M059J (cell line): Measurements from ENCODE around the gene CRACDL. TPM values are rescaled to one million over a fixed set of nuclear protein-coding genes. Genes with fewer than 3 reads are reported as not detected.

ENCODE experiments used
- DNase-seq: peaks from one replicate; pipeline ENCODE4 v3.0.0-alpha.2; 2012; ENCODE audit warnings: low read depth
- total RNA-seq: library from RNA; depleted of rRNA; stranded (reverse); fragments of >200 nt; shearing (Covaris generic); gene quantifications from 2 replicates; pipeline ENCODE4 v1.2.3, GENCODE V29; 2014

The CRACDL gene
- total RNA-seq, 1 experiment from 2014 or later, result not detected

- DNase-seq, result no peak
Measured at GRCh38 chr2:98927027-98927426, 9.0 kb downstream of the CRACDL start.

GRCh38 chr2:98926601-98927000, 9.4 kb downstream of the CRACDL start:
- DNase-seq, result no peak

GRCh38 chr2:98924910-98925309, 11.1 kb downstream of the CRACDL start:
- no peak for DNase-seq

- no peak for DNase-seq
Measured at GRCh38 chr2:98924038-98924830, 11.8 kb downstream of the CRACDL start.

- no peak for DNase-seq
Measured at GRCh38 chr2:98923244-98923940, 12.6 kb downstream of the CRACDL start.

GRCh38 chr2:98921062-98921461, 15.0 kb downstream of the CRACDL start:
- DNase-seq, result no peak

- peak; percentile 61 for DNase-seq
Measured at GRCh38 chr2:98917031-98917471, 19.0 kb downstream of the CRACDL start.

GRCh38 chr2:98915751-98916358, 20.2 kb downstream of the CRACDL start:
- DNase-seq, result peak; percentile 12

GRCh38 chr2:98914713-98915580, 21.1 kb downstream of the CRACDL start:
- DNase-seq, result no peak

GRCh38 chr2:98913916-98914712, 21.9 kb downstream of the CRACDL start:
- no peak for DNase-seq

- peak; percentile 36 for DNase-seq
Measured at GRCh38 chr2:98912957-98913915, 22.8 kb downstream of the CRACDL start.

GRCh38 chr2:98912221-98912851, 23.7 kb downstream of the CRACDL start:
- peak; percentile 73 for DNase-seq

- DNase-seq, result peak; percentile 27
Measured at GRCh38 chr2:98911376-98912154, 24.5 kb downstream of the CRACDL start.

- DNase-seq, result no peak
Measured at GRCh38 chr2:98911126-98911375, 25.0 kb downstream of the CRACDL start.

- DNase-seq, result no peak
Measured at GRCh38 chr2:98910349-98911125, 25.5 kb downstream of the CRACDL start.

- DNase-seq, result peak; percentile 56
Measured at GRCh38 chr2:98909317-98910211, 26.5 kb downstream of the CRACDL start.

- no peak for DNase-seq
Measured at GRCh38 chr2:98908931-98909316, 27.1 kb downstream of the CRACDL start.
